ENCODE measurements around the gene TMEM63B.

The TMEM63B gene

DNA sequence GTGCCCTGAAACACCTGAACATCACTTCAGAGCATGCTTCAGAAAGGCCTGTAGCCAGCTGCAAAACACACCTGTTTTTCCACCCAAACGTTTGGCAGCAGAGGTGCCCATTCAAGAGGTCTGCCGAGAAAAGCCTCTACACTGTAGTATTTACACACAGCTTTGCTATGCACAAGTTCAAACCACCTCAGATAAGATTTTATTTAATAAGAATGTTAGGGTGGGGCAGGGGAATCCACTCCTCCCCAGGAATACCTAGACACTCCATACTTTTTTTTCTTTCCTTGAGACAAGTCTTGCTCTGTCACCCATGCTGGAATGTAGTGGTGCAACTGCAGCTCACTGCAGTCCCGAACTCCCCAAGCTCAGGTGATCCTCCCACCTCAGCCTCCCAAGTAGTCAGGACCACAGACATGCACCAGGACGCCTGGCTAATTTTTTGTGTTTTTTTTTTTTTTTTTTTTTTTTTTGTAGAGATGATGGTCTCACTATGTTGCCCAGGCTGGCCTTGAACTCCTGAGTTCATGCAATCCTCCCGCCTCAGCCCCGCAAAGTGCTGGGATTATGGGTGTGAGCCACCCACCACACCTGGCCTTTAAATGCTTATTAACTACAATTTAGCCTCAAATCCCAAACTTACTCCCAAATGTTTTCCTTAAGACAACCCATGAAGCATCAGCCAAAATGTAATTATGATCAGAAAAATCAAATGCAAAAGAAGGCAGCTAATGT is 9.8 kb upstream of the TMEM63B start:
- Histone ChIP-seq H3K36me3 (ENCODE audit: control insufficient read depth in 1 of 2, insufficient read depth in 2 of 2, low read length in 2 of 2) (peaks cover 18 to 20% of the 10 kb centered on the region in 2 donors), H3K9me3 (ENCODE audit: control insufficient read depth in 1 of 2, low read length in 2 of 2) (no peaks in the 10 kb centered on the region), H3K9ac (ENCODE audit: low read depth in 1 of 2, low read length in 2 of 2) (no peak overlapping the region), H3K4me1 (ENCODE audit: control insufficient read depth in 1 of 2, insufficient read depth in 2 of 2, low read length in 2 of 2) (peaks cover 28 to 36% of the 10 kb centered on the region in 2 donors), H3K27ac (ENCODE audit: low read depth, low read length) (no peak overlapping the region), H3K4me3 (ENCODE audit: low read depth in 1 of 2, low read length in 2 of 2) (peak overlapping the region in 1 of 2 donors; percentile 17), H3K27me3 (ENCODE audit: control insufficient read depth in 1 of 2, insufficient read depth in 2 of 2, low read length in 2 of 2) (no peaks in the 10 kb centered on the region)

DNA sequence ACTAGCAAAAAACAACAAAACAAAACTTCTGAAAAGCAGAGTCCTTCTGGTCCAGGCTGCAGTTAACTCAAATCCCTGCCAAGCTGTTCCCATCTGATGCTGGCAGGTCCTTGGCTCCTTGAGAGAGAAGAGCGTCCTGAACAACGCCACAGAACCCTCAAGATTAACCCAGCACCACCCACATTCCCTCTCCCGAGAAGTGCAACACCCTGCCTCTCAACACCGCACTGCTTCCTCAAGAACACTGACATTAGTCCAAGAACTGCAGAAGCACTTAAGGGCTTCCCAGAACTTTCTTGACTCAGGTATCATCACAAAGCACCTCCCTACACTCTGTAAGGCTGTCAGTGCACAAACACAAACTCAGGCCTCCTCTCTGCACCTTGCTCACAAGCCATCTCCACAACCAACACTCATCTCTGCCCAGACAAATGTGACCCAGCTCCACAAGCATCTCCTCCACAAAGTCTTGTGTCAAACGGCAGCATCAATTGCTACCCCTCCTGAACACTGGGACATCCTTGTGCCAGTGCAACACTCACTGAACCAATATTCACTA is 7.6 kb upstream of the TMEM63B start:
- Histone ChIP-seq H3K27ac (ENCODE audit: low read depth, low read length) (peak overlapping the region; percentile 43), H3K4me3 (ENCODE audit: low read depth in 1 of 2, low read length in 2 of 2) (no peak overlapping the region), H3K9ac (ENCODE audit: low read depth in 1 of 2, low read length in 2 of 2) (no peak overlapping the region), H3K36me3 (ENCODE audit: control insufficient read depth in 1 of 2, insufficient read depth in 2 of 2, low read length in 2 of 2) (peaks cover 5 to 7% of the 10 kb centered on the region in 2 donors), H3K4me1 (ENCODE audit: control insufficient read depth in 1 of 2, insufficient read depth in 2 of 2, low read length in 2 of 2) (peaks cover 46 to 59% of the 10 kb centered on the region in 2 donors), H3K27me3 (ENCODE audit: control insufficient read depth in 1 of 2, insufficient read depth in 2 of 2, low read length in 2 of 2) (no peaks in the 10 kb centered on the region), H3K9me3 (ENCODE audit: control insufficient read depth in 1 of 2, low read length in 2 of 2) (no peaks in the 10 kb centered on the region)

DNA sequence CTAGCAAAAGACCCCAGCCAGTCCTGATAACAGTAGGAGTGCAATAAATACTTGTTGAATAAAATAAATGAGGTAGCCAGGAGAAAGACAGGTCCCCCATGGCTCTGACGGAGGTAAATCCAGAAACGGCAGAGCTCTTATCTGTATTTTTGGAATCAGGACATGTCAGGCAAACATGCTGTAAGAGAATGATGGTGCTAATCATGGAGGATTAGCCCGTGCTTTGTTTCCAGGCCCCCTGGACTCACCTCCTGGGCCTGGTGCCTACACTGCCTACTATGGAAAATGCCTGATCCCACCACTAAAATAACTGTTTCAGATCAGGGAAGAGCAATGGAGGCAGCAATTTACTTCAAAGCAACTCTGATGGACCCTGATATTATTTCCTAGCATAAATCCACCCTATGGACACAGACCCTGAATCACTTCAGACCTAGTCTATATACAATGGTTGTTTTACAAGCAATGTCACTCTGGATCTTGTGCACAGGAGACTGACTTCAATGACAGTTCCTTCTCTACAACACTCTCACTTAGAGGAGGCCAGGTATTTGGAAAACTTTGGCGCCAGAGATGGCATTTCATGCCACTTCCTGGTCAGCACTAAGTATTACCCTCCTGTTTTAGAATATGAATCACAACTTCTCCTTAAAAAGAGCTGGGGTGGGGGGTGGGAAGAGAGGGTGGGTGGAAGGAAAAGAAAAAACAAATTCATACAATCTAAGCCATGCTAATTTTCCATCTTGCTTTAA is 6.5 kb upstream of the TMEM63B start:
- Histone ChIP-seq H3K4me3 (ENCODE audit: low read depth in 1 of 2, low read length in 2 of 2) (no peak overlapping the region), H3K4me1 (ENCODE audit: control insufficient read depth in 1 of 2, insufficient read depth in 2 of 2, low read length in 2 of 2) (peaks cover 56 to 64% of the 10 kb centered on the region in 2 donors), H3K36me3 (ENCODE audit: control insufficient read depth in 1 of 2, insufficient read depth in 2 of 2, low read length in 2 of 2) (no peaks in the 10 kb centered on the region), H3K27ac (ENCODE audit: low read depth, low read length) (no peak overlapping the region), H3K9ac (ENCODE audit: low read depth in 1 of 2, low read length in 2 of 2) (no peak overlapping the region), H3K27me3 (ENCODE audit: control insufficient read depth in 1 of 2, insufficient read depth in 2 of 2, low read length in 2 of 2) (no peaks in the 10 kb centered on the region), H3K9me3 (ENCODE audit: control insufficient read depth in 1 of 2, low read length in 2 of 2) (no peaks in the 10 kb centered on the region)

DNA sequence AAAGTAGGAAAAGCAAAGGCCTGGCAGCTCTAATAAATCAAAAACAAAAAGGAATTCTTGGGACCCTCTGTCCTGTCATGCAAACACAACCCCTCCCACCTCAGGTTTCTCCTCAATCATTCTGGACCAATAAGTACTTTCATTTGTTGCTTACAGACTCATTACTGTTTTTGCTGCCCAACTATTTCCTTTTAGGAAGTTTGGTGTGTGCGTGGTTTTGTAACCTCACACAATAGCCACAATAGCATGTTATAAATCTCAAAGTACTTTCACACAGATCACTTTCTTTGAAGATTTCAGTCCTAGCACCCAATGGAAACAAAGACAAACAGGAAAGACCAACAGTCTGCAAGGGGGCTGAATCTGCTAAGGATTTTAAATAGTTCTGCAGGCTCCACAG is 4.6 kb upstream of the TMEM63B start:
- peaks cover 51 to 56% of the 10 kb centered on the region in 2 donors for H3K4me1 ChIP-seq (ENCODE audit: control insufficient read depth in 1 of 2, insufficient read depth in 2 of 2, low read length in 2 of 2)
- peak overlapping the region in 1 of 2 donors; percentile 8 for H3K9ac ChIP-seq (ENCODE audit: low read depth in 1 of 2, low read length in 2 of 2)
- no peak overlapping the region for H3K4me3 ChIP-seq (ENCODE audit: low read depth in 1 of 2, low read length in 2 of 2)
- H3K27me3 ChIP-seq (ENCODE audit: control insufficient read depth in 1 of 2, insufficient read depth in 2 of 2, low read length in 2 of 2), result no peaks in the 10 kb centered on the region
- H3K36me3 ChIP-seq (ENCODE audit: control insufficient read depth in 1 of 2, insufficient read depth in 2 of 2, low read length in 2 of 2), result no peaks in the 10 kb centered on the region
- no peak overlapping the region for H3K27ac ChIP-seq (ENCODE audit: low read depth, low read length)
- no peaks in the 10 kb centered on the region for H3K9me3 ChIP-seq (ENCODE audit: control insufficient read depth in 1 of 2, low read length in 2 of 2)

DNA sequence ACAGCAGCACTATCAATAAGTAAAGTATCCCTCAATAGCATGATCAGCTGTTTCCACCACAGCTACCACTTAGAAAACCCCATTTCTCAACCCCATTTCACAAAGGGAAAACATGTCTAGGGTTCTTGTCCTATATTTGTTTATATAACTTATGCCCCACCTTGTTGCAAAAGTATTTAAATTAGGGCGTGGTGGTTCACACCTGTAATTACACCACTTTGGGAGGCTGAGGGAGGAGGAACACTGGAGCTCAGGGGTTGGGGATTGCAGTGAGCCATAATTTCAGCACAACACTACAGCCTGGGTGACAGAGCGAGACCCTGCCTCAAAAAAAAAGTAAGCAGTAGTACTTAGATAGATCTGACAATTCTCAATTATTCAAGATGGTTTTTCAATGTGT is 3.8 kb upstream of the TMEM63B start:
- Histone ChIP-seq H3K4me1 (ENCODE audit: control insufficient read depth in 1 of 2, insufficient read depth in 2 of 2, low read length in 2 of 2) (peaks cover 54 to 56% of the 10 kb centered on the region in 2 donors), H3K4me3 (ENCODE audit: low read depth in 1 of 2, low read length in 2 of 2) (no peak overlapping the region), H3K9me3 (ENCODE audit: control insufficient read depth in 1 of 2, low read length in 2 of 2) (no peaks in the 10 kb centered on the region), H3K36me3 (ENCODE audit: control insufficient read depth in 1 of 2, insufficient read depth in 2 of 2, low read length in 2 of 2) (no peaks in the 10 kb centered on the region), H3K27ac (ENCODE audit: low read depth, low read length) (no peak overlapping the region), H3K9ac (ENCODE audit: low read depth in 1 of 2, low read length in 2 of 2) (peak overlapping the region in 1 of 2 donors; percentile 8), H3K27me3 (ENCODE audit: control insufficient read depth in 1 of 2, insufficient read depth in 2 of 2, low read length in 2 of 2) (no peaks in the 10 kb centered on the region)

DNA sequence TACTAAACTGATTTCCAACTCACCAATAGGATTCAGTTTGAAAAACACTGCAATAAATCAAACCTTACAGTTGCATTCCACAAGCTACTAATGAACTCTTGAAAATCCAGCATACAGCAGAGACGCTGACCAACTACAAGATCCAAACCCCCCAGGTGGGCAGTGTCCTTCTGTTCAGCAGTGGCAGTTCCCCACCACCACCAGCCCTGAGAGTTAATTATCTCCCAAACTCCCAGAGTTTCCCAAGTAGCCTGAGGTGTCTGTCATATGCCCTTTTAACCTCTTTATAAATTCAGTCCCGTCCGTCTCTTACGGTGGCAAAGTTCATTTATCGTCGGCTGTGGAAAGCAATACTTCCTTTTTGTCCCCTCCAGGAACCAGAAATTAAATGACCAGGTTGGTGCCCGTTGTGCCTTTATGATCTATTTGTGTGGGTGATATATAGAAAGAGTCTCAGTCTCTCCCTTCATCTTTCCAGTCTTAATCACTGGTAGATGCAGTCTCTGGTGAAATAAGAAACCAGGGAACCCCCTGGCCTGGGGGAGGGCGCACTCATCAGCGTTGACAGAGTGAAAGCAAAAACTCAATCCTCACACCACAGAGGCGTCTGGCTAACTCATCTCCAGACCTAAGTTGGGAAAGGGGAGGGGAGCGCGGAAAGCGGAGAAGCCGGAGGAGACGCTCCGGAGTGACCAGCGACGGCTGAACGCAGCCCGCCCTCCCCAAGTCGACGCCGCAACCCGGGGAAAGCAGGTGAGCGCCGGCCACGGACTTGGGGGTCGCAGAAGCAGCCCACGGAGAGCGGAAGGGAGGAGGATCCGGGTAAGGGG is 819 bp upstream of the TMEM63B start:
- H3K27ac ChIP-seq (ENCODE audit: low read depth, low read length), result peak overlapping the region; percentile 62
- no peaks in the 10 kb centered on the region for H3K36me3 ChIP-seq (ENCODE audit: control insufficient read depth in 1 of 2, insufficient read depth in 2 of 2, low read length in 2 of 2)
- no peaks in the 10 kb centered on the region for H3K27me3 ChIP-seq (ENCODE audit: control insufficient read depth in 1 of 2, insufficient read depth in 2 of 2, low read length in 2 of 2)
- peak overlapping the region; percentile 84 to 88 for H3K4me3 ChIP-seq (ENCODE audit: low read depth in 1 of 2, low read length in 2 of 2)
- H3K9me3 ChIP-seq (ENCODE audit: control insufficient read depth in 1 of 2, low read length in 2 of 2), result no peaks in the 10 kb centered on the region
- peak overlapping the region; percentile 73 to 84 for H3K9ac ChIP-seq (ENCODE audit: low read depth in 1 of 2, low read length in 2 of 2)
- peaks cover 57 to 59% of the 10 kb centered on the region in 2 donors for H3K4me1 ChIP-seq (ENCODE audit: control insufficient read depth in 1 of 2, insufficient read depth in 2 of 2, low read length in 2 of 2)

DNA sequence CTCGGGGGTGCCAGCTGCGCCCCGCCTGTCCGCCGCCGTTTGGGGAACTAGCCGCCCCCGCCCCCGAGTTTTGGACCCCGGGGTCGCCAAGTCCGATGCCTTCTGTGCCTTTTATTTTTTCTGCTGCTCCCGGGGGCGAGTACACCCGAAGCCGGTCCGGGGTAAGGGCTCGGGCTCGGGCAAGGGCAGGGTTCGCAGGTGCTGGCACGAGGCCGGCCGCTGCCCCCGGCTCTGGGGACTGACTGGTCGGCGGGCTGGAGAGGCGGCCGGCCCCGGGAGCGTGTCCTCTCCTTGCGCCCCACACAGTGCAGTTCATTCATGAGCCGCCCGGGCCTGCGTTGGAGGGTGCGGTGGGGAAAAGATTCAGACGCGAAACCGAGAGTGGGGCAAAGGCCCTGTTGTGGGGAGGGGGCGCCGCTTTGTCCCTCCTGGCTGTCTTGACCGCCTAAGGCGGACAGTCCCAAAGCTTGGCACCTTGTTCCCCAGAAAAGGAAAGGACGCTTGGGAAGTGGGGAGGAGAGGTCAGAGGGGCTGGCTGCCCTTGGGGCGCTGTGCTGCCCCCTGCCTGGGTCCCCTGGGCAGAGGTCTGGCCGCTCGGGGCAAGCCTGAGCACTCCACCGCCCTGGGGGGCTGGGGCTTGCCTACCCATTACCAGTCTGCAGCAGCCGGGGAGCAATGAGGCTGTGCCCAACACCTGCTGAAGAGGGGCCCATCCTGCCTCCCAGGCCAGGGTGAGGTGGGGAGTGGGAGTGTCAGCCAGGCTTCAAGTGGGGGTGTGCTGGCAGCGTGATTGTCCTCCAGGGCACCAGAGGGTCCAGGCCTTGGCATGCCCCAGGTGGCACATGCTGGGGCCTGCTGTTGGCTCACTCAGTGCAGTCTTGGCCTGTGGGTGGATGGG is 915 bp downstream of the TMEM63B start:
- H3K36me3 ChIP-seq (ENCODE audit: control insufficient read depth in 1 of 2, insufficient read depth in 2 of 2, low read length in 2 of 2), result no peaks in the 10 kb centered on the region
- peak overlapping the region; percentile 74 to 76 for H3K4me3 ChIP-seq (ENCODE audit: low read depth in 1 of 2, low read length in 2 of 2)
- H3K27me3 ChIP-seq (ENCODE audit: control insufficient read depth in 1 of 2, insufficient read depth in 2 of 2, low read length in 2 of 2), result no peaks in the 10 kb centered on the region
- peak overlapping the region; percentile 3 for H3K27ac ChIP-seq (ENCODE audit: low read depth, low read length)
- H3K9ac ChIP-seq (ENCODE audit: low read depth in 1 of 2, low read length in 2 of 2), result peak overlapping the region; percentile 75 to 80
- H3K4me1 ChIP-seq (ENCODE audit: control insufficient read depth in 1 of 2, insufficient read depth in 2 of 2, low read length in 2 of 2), result peaks cover 65 to 68% of the 10 kb centered on the region in 2 donors
- H3K9me3 ChIP-seq (ENCODE audit: control insufficient read depth in 1 of 2, low read length in 2 of 2), result no peaks in the 10 kb centered on the region

DNA sequence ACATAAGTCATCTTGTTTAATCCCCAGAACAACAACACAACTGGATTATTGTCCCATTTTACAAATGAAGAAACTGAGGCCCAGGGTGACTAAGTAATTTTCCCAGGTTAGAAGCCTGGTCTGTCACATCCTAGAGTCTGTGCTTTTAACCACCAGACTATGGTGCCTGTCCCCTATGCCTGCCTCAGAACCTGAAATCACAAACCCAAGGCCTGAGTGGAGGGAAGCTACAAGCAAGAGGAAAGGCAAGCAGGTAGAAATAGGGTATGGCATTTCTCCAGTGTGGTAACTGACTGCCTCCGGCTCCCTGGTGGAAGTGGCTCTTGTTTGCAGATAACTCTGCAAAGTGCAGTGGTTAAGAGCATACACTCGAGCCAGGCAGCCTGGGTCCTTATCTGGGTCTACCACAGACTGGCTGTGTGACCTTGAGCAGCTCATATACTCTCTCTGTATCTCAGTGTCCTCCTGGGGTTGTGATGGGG is 2.5 kb downstream of the TMEM63B start:
- Histone ChIP-seq H3K27me3 (ENCODE audit: control insufficient read depth in 1 of 2, insufficient read depth in 2 of 2, low read length in 2 of 2) (no peaks in the 10 kb centered on the region), H3K9me3 (ENCODE audit: control insufficient read depth in 1 of 2, low read length in 2 of 2) (no peaks in the 10 kb centered on the region), H3K9ac (ENCODE audit: low read depth in 1 of 2, low read length in 2 of 2) (no peak overlapping the region), H3K4me1 (ENCODE audit: control insufficient read depth in 1 of 2, insufficient read depth in 2 of 2, low read length in 2 of 2) (peaks cover 56% of the 10 kb centered on the region in 2 donors), H3K36me3 (ENCODE audit: control insufficient read depth in 1 of 2, insufficient read depth in 2 of 2, low read length in 2 of 2) (peaks cover 4 to 5% of the 10 kb centered on the region in 2 donors), H3K4me3 (ENCODE audit: low read depth in 1 of 2, low read length in 2 of 2) (no peak overlapping the region), H3K27ac (ENCODE audit: low read depth, low read length) (no peak overlapping the region)

DNA sequence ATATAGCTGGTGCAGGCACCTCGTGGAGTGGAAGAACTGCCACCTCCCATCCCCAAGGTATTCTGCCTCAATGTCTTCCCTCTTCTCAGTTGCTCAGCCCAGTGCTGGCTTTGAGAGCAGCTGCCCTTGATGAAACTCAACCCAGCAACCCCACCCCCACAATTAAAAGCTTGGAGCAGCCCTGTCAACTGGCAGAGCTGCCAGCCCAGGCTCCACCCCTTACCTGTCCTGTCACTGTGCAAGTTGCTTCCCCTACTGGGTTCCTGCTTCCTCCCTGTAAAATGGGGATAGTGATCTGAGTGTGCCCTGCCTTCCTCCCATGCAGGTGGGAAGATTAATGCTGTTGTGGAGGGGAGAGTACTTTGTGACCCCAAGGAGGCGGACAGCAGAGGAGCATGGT is 4.5 kb downstream of the TMEM63B start:
- H3K4me3 ChIP-seq (ENCODE audit: low read depth in 1 of 2, low read length in 2 of 2), result no peak overlapping the region
- peaks cover 7 to 8% of the 10 kb centered on the region in 2 donors for H3K36me3 ChIP-seq (ENCODE audit: control insufficient read depth in 1 of 2, insufficient read depth in 2 of 2, low read length in 2 of 2)
- no peak overlapping the region for H3K27ac ChIP-seq (ENCODE audit: low read depth, low read length)
- no peaks in the 10 kb centered on the region for H3K27me3 ChIP-seq (ENCODE audit: control insufficient read depth in 1 of 2, insufficient read depth in 2 of 2, low read length in 2 of 2)
- peak overlapping the region in 1 of 2 donors; percentile 18 for H3K9ac ChIP-seq (ENCODE audit: low read depth in 1 of 2, low read length in 2 of 2)
- no peaks in the 10 kb centered on the region for H3K9me3 ChIP-seq (ENCODE audit: control insufficient read depth in 1 of 2, low read length in 2 of 2)
- H3K4me1 ChIP-seq (ENCODE audit: control insufficient read depth in 1 of 2, insufficient read depth in 2 of 2, low read length in 2 of 2), result peaks cover 38 to 40% of the 10 kb centered on the region in 2 donors

Measured in duodenal mucosa (tissue), 2 donors.